ENCODE results near the gene ANKS1B.

Gene ANKS1B

GRCh38 chr12:98737322-98737712 is 1247.4 kb downstream of the ANKS1B start:
- no peak for DNase-seq

- DNase-seq = no peak
These were observed 1248.1 kb downstream of the ANKS1B start for GRCh38 chr12:98736352-98737321.

DNA sequence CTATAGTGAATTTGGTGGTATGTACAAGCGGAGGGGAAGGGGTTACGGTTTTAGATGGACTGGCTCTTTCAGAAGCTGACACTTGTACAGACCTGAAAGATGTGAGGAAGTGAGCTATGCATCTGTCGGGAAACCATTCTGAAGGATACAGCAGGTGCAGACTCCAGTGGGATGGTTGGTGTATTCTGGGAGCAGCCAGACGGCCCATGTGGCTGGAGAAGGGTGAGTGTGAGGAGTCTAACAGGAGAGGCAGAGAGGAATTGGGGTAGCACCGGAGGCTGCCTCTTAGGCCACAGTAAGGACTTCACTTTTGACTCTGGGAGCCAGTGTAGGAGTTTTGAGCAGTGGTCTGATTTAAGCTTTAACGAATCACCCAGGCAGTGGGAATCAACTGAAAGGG is 1248.9 kb downstream of the ANKS1B start:
- no peak for DNase-seq

GRCh38 chr12:98733667-98734350 is 1250.9 kb downstream of the ANKS1B start:
- no peak for DNase-seq

DNA sequence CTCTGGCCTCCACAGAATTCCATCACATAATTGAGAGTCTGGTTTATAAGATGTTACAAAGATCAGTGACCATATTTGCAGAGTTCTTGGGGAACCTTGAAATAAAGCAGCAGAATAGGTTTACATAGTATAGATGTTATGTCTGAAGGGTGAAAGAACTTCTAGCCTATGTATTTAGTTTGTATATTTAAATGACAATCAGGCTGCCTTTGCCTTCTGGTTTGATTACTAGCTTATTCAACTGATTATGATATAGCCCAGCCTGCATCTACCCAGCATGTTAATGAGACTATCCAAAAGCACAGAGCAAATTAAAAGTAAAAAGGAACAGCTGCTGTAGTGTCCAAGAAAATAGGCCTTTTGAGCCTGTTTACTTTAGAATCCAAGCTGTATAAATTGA is 1254.3 kb downstream of the ANKS1B start:
- no peak for DNase-seq

DNA sequence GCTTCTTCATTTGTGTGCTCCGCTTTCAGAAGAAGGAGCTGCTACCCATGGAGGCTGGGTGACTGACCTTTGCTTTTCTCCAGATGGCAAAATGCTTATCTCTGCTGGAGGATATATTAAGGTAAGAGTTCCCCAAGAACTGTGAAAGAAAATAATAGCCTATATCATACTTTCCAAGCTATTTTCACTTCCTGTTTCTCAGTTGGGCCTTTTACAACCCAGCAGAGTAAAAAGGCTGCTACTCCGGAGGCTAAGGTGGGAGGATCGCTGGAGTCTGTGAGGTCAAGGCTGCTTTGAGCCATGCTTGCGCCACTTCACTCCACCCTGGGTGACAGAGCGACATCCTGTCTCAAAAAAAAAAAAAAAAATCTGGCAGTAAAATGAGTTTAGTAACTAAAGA is 1257.5 kb downstream of the ANKS1B start:
- DNase-seq = no peak

DNA sequence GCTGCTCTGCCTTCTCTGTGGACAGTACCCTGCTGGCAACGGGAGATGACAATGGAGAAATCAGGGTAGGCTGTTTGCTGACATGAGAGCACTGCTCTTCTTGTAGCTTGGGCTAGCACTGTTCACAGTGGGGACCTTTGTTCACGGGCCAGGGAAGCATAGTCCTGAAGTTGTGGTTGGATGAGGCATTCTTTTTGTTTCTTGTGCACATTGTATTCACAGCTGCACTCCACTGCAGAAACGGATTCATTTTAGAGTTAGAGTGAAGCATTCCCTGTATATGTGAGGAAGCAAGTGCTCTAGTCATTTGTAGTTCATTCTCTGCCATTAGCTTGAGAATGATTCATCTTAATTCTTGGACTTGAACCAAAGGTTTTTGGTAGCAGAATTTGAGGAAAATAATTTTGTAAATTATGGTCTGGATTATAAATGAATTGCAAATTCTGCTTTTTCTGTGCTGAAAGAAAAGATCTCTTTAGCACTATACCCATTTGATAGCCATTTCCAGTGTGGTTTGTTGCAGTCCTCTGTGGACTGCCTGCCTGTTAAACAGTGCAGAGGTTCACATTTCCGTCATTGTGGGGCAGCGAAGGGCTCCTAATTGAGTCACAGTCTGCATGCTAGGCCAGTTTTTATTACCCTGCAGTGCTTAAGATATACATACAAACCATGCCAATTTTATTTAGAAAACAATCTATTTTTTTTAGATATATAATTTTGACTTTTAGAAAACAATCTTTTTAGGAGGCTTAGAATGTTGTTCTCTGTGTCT is 1259.1 kb downstream of the ANKS1B start:
- DNase-seq = peak; percentile 52

DNA sequence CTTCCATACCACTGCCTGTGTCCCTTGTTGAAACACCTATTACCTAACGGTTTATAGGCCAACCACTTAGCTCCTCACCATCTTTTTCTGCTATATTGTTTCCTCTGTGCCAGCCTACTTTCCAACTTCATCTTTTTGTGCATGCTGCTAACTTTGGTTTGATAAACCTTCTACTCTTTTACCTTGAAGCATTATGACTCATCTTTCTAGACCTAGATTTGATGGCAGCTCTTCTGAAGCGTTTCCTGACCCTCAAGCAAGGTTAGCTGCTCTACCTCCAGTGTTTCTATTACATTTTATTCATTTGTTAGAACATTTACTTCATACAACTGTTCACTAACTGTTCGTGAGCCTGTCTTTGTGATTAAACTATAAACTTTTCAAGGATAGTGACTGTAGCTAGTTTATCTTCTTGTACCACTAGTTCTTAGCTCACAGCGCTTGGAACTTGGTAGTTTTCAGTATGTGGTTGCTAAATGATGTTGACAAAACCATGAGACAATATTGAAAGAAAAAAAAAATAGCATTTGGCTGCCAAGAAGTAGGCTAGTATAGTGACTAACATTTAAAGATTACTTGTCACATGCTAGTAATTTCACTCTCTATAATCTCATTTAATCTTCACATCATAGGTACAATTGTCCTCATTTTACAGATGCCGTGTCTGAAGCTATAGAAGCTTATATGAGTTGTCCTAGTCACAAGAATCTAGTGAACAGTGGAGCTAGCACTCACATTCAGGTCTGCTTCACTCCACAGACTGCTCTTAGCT is 1260.2 kb downstream of the ANKS1B start:
- DNase-seq = no peak

GRCh38 chr12:98721204-98721702 is 1263.5 kb downstream of the ANKS1B start:
- no peak for DNase-seq

DNA sequence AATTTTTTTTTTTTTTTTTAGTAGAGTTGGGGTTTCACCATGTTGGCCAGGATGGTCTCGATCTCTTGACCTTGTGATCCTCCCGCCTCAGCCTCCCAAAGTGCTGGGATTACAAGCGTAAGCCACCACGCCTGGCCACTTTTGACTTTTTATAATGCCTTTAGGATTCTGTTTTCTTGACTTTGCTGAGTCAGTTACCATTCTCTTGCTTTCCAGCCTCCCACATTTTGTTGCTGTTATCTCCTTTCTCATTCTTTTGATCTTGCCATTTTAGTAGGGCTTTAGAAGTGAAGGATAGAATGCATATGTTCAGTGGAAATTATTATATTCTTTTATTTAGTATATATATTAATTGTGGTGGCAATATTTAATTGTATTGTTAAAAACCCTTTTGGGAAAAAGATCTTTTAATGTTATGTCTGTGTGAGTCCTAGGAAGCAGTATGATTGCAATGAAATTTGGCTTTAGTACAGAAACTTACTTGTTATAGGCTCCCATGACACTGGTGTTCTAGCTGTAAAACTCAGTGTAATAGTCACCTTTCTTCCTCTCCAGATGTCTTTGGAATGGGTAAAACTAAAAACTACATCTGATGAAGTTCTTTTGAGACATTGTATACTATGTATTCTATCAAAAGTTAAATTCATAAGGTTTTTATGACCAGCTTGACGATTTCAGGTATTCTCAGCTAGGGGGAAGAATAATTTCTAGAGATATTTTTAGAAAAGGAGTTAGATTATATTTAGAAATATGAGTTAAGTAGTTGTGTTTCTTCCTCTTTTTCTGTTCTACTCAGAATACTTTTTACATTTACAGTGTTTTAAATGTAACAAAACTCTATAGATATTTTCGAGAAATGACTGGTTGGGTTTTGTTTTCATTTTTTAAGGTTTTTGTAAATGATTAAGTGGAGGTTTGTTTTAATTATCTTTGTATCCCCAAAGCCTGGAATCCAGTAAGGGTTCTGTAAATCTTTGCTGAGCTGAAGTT is 1264.9 kb downstream of the ANKS1B start:
- no peak for DNase-seq

- no peak for DNase-seq
These were observed 1270.3 kb downstream of the ANKS1B start for GRCh38 chr12:98714426-98714825.

DNA sequence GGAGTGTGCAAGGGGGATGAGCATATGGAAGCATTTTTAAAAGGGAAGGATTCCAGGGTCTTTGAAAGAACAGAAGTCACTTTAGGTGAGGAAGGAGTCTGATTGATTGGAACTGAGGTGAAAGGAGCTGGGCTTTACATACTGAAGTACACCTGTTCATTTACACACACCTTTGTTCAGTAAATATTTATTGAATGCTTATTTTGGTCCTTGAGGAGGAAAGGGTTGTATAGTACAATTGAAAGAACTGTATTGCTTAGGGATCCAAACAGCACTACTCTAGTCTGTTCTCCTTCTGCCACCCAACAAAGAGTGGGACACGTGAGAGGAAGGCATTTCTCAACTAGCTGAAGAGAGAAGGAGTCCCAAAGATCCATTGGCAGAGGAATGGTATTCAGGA is 1275.7 kb downstream of the ANKS1B start:
- DNase-seq = no peak

- DNase-seq = no peak
These were observed 1283.6 kb downstream of the ANKS1B start for GRCh38 chr12:98701166-98701565.

DNA sequence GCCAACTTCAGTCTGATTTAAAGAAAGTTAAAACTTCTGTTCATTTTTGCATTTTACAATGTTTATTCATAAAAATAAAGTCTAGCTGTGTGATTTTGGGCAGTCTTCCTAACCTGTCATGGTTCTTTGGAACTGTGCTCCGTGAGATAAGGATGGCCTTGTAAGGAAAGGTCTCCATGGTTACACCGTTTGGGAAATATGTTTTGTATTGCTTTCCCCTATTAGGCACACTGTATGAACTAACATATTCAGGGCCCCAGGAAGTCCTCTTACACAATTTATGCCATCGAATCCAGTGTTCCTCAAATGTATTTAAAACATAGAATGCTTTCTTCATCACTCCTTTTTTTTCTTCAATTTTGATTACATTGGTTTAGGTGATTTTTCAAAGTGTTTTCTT is 1285.2 kb downstream of the ANKS1B start:
- no peak for DNase-seq

- DNase-seq = peak; percentile 57
These were observed 1285.9 kb downstream of the ANKS1B start for GRCh38 chr12:98698603-98699463.

DNA sequence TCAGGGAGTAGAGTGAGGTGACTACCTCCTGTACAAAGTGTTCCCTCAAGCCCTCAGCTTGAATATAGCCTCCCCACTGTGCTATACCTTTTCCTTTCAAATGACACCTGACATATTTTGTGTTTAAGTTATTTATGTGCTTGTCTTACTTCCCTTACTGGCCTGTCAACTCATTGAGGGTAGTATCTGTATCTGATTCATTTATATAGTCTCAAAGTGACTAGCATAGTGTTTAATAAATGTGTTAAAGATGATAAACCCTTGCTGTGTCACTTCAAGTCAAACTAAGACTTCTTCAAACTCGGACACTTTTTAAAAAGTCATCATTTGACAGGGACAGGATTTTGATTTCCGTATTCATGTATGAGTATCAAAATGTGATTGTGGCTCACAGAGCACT is 1287.5 kb downstream of the ANKS1B start:
- no peak for DNase-seq

- no peak for DNase-seq
These were observed 1288.6 kb downstream of the ANKS1B start for GRCh38 chr12:98696036-98696646.

DNA sequence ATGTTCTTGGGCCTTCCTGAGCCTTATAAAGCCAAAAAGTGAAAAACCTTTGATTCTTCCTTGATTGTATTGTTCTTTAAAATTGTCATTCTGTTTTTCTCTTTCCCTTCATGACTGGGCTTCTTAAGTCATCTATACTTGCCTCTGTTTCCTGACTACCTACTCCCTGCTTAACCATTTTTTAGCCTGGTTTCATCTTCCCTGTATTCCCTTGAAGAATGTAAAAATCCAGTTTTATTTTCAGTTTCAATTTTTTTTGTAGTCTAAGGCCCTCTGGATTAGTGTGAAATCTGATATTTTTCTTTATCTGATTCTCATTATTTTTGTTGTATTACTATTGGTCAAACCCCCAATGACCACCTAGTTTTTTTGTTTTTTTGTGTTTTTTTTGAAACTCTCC is 1293.4 kb downstream of the ANKS1B start:
- no peak for DNase-seq

- DNase-seq = no peak
These were observed 1298.1 kb downstream of the ANKS1B start for GRCh38 chr12:98686603-98687002.

Measured in right hindlimb (tissue), 1 donor.